Brain microvascular endothelial cell (primary cell): Measurements from ENCODE around the gene IFI27L1.

Experiments
- DNase-seq: peaks from one replicate; pipeline ENCODE4 v3.0.0-alpha.2; 2020
- H3K27ac ChIP-seq: fragments of 250-450 bp; sonication (Bioruptor Pico); 2 replicates; pipeline ENCODE4 v1.5.1; 2020; ENCODE audit warnings: mild to moderate bottlenecking, moderate library complexity
- H3K27me3 ChIP-seq: fragments of 250-450 bp; sonication (Bioruptor Pico); replicated peaks from 2 replicates; pipeline ENCODE4 v1.5.1; 2020; ENCODE audit warnings: mild to moderate bottlenecking
- H3K36me3 ChIP-seq: fragments of 250-450 bp; sonication (Bioruptor Pico); replicated peaks from 2 replicates; pipeline ENCODE4 v1.5.1; 2020; ENCODE audit warnings: mild to moderate bottlenecking
- H3K4me3 ChIP-seq: 2 replicates; pipeline ENCODE4 v1.5.1; 2011; ENCODE audit warnings: low read depth, mild to moderate bottlenecking, control low read depth, low read length, moderate library complexity
- in situ Hi-C: cut with HindIII; loops from 2 replicates; pipeline ENCODE4 v1.10.0; 2017; ENCODE audit warnings: low sequenced_read_pairs, low pct_ligation_motif_present
- TF ChIP-seq, protein P1 (sequence below): IDR thresholded peaks from 2 replicates; pipeline ENCODE4 v1.5.1; 2011; ENCODE audit warnings: low read depth, mild to moderate bottlenecking, moderate library complexity, low read length, control low read depth, inconsistent platforms; ENCODE audit errors: missing control alignments

The IFI27L1 gene

DNA sequence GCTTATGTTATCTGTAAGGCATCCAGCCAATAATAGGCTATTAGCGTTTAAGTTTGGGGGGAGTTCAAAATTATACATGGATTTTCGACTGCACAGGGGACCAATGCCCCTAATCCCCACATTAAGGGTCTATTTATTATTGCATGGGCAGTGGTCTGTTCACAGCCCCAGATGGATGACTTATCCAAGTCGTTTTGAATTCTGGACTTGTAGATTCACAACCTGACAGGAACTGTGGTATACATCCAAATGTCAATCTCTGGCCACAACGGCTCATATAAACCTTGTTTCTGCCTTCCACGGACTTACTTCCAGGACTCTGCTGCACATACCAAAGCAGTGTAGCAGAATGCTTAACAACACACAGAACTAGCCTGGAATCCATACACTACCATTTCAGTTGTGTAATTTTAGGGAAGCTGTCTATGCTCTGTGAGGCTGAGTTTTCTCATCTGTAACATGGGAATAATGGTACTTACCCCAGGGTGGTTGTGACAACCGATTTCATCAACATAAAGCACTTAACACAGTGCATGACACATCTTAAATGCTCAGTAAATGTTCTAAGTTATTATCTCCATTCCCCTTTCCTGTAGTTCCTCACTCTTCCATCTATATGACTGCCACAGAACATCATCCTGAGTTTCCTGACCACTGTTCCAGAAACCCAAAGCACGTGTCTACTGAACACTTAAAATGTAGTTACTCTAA, 3.8 kb upstream of the IFI27L1 start:
- H3K27me3 ChIP-seq = no peaks in the 10 kb centered on the region
- TF ChIP-seq, protein P1, sequence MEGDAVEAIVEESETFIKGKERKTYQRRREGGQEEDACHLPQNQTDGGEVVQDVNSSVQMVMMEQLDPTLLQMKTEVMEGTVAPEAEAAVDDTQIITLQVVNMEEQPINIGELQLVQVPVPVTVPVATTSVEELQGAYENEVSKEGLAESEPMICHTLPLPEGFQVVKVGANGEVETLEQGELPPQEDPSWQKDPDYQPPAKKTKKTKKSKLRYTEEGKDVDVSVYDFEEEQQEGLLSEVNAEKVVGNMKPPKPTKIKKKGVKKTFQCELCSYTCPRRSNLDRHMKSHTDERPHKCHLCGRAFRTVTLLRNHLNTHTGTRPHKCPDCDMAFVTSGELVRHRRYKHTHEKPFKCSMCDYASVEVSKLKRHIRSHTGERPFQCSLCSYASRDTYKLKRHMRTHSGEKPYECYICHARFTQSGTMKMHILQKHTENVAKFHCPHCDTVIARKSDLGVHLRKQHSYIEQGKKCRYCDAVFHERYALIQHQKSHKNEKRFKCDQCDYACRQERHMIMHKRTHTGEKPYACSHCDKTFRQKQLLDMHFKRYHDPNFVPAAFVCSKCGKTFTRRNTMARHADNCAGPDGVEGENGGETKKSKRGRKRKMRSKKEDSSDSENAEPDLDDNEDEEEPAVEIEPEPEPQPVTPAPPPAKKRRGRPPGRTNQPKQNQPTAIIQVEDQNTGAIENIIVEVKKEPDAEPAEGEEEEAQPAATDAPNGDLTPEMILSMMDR = no peak
- peaks cover 13% of the 10 kb centered on the region for H3K36me3 ChIP-seq
- H3K27ac ChIP-seq = no peak overlapping the region
- no peak overlapping the region for H3K4me3 ChIP-seq
- DNase-seq = no peak
- in situ Hi-C loops = no loop called here

DNA sequence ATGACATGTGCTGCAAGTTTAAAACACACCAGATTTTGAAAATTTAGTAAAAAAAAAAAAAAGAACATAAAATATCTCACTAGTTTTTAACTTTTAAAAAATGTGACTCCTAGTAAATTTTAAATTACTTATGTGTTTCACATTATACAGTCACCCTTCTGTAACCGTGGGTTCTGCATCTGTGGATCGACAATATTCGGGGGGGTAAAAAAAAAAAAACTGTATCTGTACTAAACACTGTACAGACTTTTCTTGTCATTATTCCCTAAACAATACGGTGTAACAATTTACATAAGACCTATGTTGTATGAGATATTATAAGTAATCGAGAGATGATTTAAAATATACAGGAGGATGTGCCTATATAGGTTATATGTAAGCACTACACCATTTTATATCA, 3.3 kb upstream of the IFI27L1 start:
- peaks cover 13% of the 10 kb centered on the region for H3K36me3 ChIP-seq
- H3K27ac ChIP-seq = no peak overlapping the region
- DNase-seq = no peak
- in situ Hi-C loops = no loop called here
- no peak overlapping the region for H3K4me3 ChIP-seq
- TF ChIP-seq, protein P1 = no peak
- H3K27me3 ChIP-seq = no peaks in the 10 kb centered on the region

DNA sequence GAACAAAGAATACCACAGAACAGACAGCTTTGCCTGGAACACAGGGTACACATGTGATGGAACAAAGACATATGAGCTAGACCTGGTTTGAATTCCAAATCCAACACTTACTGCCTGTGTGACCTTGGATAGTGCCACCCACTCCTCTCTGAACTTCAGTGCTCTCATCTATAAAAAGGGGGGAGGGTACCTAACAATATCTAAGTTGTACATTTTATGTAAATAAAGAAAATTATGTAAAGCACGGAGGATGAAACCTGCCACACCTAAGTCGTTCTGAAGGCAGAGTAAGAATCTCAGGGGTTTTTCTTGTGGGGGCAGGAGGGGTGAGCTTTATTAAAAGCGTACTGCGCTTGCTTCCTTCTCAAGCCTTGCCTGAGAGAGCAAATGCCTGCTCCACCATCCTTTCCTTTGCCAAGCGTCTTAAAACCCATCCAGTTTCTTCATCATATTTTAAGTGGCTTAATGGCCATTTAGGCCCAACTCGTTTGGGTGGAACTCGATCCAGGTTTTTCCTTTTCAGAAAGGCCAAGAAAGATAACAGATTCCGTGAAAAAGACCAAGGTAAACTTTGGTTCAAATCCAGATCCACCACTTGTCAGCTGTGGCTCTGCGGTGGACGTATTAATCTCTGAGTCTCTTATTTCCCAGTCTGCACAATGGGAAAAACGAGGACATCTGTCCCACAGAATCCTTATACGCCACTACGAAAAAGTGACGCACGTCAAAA, 1.1 kb upstream of the IFI27L1 start:
- TF ChIP-seq, protein P1 = no peak
- in situ Hi-C loops = no loop called here
- peak; percentile 40 for DNase-seq
- H3K27me3 ChIP-seq = no peaks in the 10 kb centered on the region
- peaks cover 13% of the 10 kb centered on the region for H3K36me3 ChIP-seq
- H3K4me3 ChIP-seq = peak overlapping the region; percentile 80
- peak overlapping the region; percentile 78 for H3K27ac ChIP-seq

DNA sequence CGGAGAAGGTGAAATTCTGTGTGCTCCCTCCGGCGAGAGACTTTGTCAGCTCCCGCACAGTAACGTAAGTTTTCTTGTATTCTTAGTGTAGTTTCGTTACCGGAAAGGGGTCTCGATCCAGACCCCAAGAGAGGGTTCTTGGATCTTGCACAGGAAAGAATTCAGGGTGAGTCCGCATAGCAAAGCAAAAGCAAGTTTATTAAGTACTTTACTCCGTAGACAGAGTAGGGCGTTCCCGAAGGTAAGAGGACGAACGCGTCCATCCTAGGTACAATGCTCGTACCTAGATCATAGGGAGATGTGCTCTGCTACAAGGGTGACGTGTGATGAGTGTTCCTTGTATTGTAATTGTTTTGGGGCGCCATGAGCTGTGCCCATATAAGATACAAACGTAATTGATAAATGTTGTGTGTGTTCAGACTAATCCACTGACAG, 293 bp downstream of the IFI27L1 start:
- peak overlapping the region; percentile 80 for H3K4me3 ChIP-seq
- no peaks in the 10 kb centered on the region for H3K27me3 ChIP-seq
- TF ChIP-seq, protein P1 = no peak
- H3K36me3 ChIP-seq = peaks cover 13% of the 10 kb centered on the region
- no peak for DNase-seq
- in situ Hi-C loops = no loop called here
- H3K27ac ChIP-seq = peak overlapping the region; percentile 78

DNA sequence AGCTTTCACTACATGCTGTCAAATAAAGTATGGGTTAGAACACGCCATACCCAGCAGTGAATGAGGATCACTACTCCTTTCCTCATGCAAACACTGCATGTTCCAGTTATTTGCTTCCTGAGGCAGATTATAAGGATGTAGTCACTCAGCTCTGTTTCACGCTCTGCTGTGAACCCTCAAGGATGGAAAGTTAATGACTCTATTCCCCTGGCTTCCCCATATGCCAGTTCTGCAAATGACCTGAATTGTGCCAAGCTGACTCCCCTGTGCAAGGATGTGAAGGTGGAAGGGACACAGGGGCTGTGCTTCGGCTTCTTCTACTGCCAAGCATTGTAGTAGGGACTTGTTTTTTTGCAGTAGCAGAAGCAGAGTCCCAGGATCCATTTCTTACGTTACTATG, 6.8 kb downstream of the IFI27L1 start:
- Histone ChIP-seq H3K4me3 (no peak overlapping the region), H3K36me3 (no peaks in the 10 kb centered on the region), H3K27me3 (no peaks in the 10 kb centered on the region), H3K27ac (no peak overlapping the region)
- DNase-seq = no peak
- TF ChIP-seq, protein P1 = no peak
- in situ Hi-C loops = no loop called here
